ENCODE measurements around the gene DYNC1I1. TPM values are rescaled to one million over a fixed set of nuclear protein-coding genes. Genes with fewer than 3 reads are reported as not detected.

The DYNC1I1 gene
- total and polyA plus RNA-seq, 2 donors: 2.5 to 6.3 TPM

DNA sequence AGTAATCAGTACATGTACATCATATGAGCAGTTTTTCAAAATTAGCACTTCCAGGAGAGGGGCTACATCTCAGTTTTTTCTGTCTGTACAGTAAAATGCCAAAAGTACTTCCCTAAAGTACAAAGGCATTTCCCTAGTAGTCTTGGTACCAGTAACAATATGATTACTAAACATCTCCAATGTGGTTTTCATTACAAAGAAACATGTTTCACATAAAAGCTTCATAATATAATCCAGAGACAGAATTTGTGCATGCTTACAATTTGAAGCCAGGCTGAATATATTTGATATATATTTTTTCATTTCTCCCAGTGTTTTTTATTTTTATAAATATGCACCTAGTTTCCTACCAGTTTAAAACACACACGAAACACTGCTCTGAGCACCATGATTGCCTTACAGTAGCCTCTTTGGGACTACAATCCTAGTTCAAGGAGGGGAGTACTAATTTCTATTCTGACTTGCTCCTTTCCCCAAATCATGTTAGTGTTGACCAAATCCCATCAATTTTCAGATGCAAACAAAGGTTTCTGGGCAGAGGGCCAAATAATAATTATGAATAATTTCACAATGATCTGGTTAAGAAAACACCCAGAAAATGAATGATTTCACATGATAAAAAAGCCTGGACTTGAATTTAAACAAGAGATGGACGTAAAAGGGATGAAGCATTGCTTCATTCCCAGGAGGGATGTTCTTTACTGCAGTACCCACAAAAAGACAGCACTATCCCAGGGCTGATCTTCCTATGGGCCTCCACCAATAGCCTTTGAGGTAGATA lies 348.3 kb downstream of the DYNC1I1 start:
- H3K9me3 ChIP-seq (ENCODE audit: control insufficient read depth in 2 of 2, insufficient read depth in 1 of 2, low read length in 1 of 2): no peaks in the 10 kb centered on the region
- H3K36me3 ChIP-seq (ENCODE audit: control insufficient read depth in 2 of 2, insufficient read depth in 2 of 2, low read length in 1 of 2): no peaks in the 10 kb centered on the region
- H3K27ac ChIP-seq (ENCODE audit: low read depth in 1 of 2, low read length in 1 of 2): no peak overlapping the region
- 94% methylated on average over 2 of the region's 2 CpGs for WGBS
- no peaks in the 10 kb centered on the region for H3K27me3 ChIP-seq (ENCODE audit: control insufficient read depth in 2 of 2, insufficient read depth in 1 of 2, low read length in 1 of 2)
- no peak overlapping the region for H3K4me3 ChIP-seq (ENCODE audit: low read length in 2 of 2)
- no peaks in the 10 kb centered on the region for H3K4me1 ChIP-seq (ENCODE audit: control insufficient read depth in 2 of 2, insufficient read depth in 2 of 2, low read length in 2 of 2)
- no peak for DNase-seq (ENCODE audit: low read depth in 6 of 9, low spot score in 9 of 9)

DNA sequence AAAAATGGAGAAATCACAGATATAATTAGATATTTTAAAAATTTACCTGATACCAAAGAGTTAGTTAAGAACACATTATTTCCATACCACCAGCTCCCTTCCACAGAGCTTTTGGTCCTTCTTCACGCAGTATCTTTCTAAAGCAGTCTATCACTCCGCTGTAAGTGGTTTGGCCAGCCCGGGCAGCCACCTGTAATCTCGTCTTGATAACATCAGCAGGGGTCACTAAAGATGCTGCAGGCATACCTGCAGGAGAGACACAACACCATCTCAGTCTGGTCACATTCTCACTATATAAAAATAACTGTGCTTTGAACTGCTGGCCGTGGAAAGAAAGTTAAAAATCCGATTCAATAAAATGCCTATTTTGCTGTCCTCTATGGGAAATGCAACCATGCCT lies 349.4 kb downstream of the DYNC1I1 start:
- H3K36me3 ChIP-seq (ENCODE audit: control insufficient read depth in 2 of 2, insufficient read depth in 2 of 2, low read length in 1 of 2): no peaks in the 10 kb centered on the region
- H3K27me3 ChIP-seq (ENCODE audit: control insufficient read depth in 2 of 2, insufficient read depth in 1 of 2, low read length in 1 of 2): no peaks in the 10 kb centered on the region
- H3K27ac ChIP-seq (ENCODE audit: low read depth in 1 of 2, low read length in 1 of 2): no peak overlapping the region
- no peak overlapping the region for H3K4me3 ChIP-seq (ENCODE audit: low read length in 2 of 2)
- no peak for DNase-seq (ENCODE audit: low read depth in 6 of 9, low spot score in 9 of 9)
- H3K9me3 ChIP-seq (ENCODE audit: control insufficient read depth in 2 of 2, insufficient read depth in 1 of 2, low read length in 1 of 2): no peaks in the 10 kb centered on the region
- H3K4me1 ChIP-seq (ENCODE audit: control insufficient read depth in 2 of 2, insufficient read depth in 2 of 2, low read length in 2 of 2): no peaks in the 10 kb centered on the region
- 97% methylated on average over 6 of the region's 6 CpGs for WGBS

- DNase-seq (ENCODE audit: low read depth in 6 of 9, low spot score in 9 of 9): no peak
- Histone ChIP-seq H3K9me3 (ENCODE audit: control insufficient read depth in 2 of 2, insufficient read depth in 1 of 2, low read length in 1 of 2) (no peaks in the 10 kb centered on the region), H3K36me3 (ENCODE audit: control insufficient read depth in 2 of 2, insufficient read depth in 2 of 2, low read length in 1 of 2) (no peaks in the 10 kb centered on the region), H3K4me1 (ENCODE audit: control insufficient read depth in 2 of 2, insufficient read depth in 2 of 2, low read length in 2 of 2) (no peaks in the 10 kb centered on the region), H3K27me3 (ENCODE audit: control insufficient read depth in 2 of 2, insufficient read depth in 1 of 2, low read length in 1 of 2) (no peaks in the 10 kb centered on the region), H3K27ac (ENCODE audit: low read depth in 1 of 2, low read length in 1 of 2) (no peak overlapping the region), H3K4me3 (ENCODE audit: low read length in 2 of 2) (no peak overlapping the region)
- WGBS: 97% methylated on average over 2 of the region's 2 CpGs
These were observed 350.4 kb downstream of the DYNC1I1 start for GRCh38 chr7:96122746-96123145.

GRCh38 chr7:96126382-96126781 lies 354.0 kb downstream of the DYNC1I1 start:
- H3K27ac ChIP-seq (ENCODE audit: low read depth in 1 of 2, low read length in 1 of 2): no peak overlapping the region
- no peak for DNase-seq (ENCODE audit: low read depth in 6 of 9, low spot score in 9 of 9)
- no peaks in the 10 kb centered on the region for H3K27me3 ChIP-seq (ENCODE audit: control insufficient read depth in 2 of 2, insufficient read depth in 1 of 2, low read length in 1 of 2)
- no peak overlapping the region for H3K4me3 ChIP-seq (ENCODE audit: low read length in 2 of 2)
- no peaks in the 10 kb centered on the region for H3K36me3 ChIP-seq (ENCODE audit: control insufficient read depth in 2 of 2, insufficient read depth in 2 of 2, low read length in 1 of 2)
- H3K4me1 ChIP-seq (ENCODE audit: control insufficient read depth in 2 of 2, insufficient read depth in 2 of 2, low read length in 2 of 2): no peaks in the 10 kb centered on the region
- no peaks in the 10 kb centered on the region for H3K9me3 ChIP-seq (ENCODE audit: control insufficient read depth in 2 of 2, insufficient read depth in 1 of 2, low read length in 1 of 2)

DNA sequence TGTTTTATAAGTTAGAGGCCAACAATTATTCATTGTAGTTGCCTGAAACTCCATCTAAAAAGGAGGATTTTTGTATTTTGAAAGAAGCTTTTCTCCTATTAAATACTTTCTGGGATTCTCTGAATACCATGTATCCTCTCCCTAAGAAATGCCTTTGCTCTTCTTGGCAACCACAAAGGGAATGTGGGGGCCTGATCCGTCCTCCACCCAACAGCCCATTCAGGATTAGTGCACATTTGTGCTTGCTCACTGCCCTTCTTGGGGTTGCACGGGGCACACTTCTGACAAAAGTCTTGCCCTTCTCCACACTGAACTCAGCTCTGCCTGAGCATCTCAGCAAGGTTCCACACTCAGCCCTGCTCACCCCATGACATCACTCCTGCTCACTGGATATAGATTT lies 355.4 kb downstream of the DYNC1I1 start:
- no peaks in the 10 kb centered on the region for H3K9me3 ChIP-seq (ENCODE audit: control insufficient read depth in 2 of 2, insufficient read depth in 1 of 2, low read length in 1 of 2)
- DNase-seq (ENCODE audit: low read depth in 6 of 9, low spot score in 9 of 9): no peak
- WGBS: over 99% methylated on average over 2 of the region's 2 CpGs
- no peak overlapping the region for H3K27ac ChIP-seq (ENCODE audit: low read depth in 1 of 2, low read length in 1 of 2)
- H3K36me3 ChIP-seq (ENCODE audit: control insufficient read depth in 2 of 2, insufficient read depth in 2 of 2, low read length in 1 of 2): no peaks in the 10 kb centered on the region
- no peaks in the 10 kb centered on the region for H3K4me1 ChIP-seq (ENCODE audit: control insufficient read depth in 2 of 2, insufficient read depth in 2 of 2, low read length in 2 of 2)
- H3K27me3 ChIP-seq (ENCODE audit: control insufficient read depth in 2 of 2, insufficient read depth in 1 of 2, low read length in 1 of 2): no peaks in the 10 kb centered on the region
- H3K4me3 ChIP-seq (ENCODE audit: low read length in 2 of 2): no peak overlapping the region

- DNase-seq (ENCODE audit: low read depth in 6 of 9, low spot score in 9 of 9): no peak
- Histone ChIP-seq H3K4me1 (ENCODE audit: control insufficient read depth in 2 of 2, insufficient read depth in 2 of 2, low read length in 2 of 2) (no peaks in the 10 kb centered on the region), H3K27me3 (ENCODE audit: control insufficient read depth in 2 of 2, insufficient read depth in 1 of 2, low read length in 1 of 2) (no peaks in the 10 kb centered on the region), H3K9me3 (ENCODE audit: control insufficient read depth in 2 of 2, insufficient read depth in 1 of 2, low read length in 1 of 2) (no peaks in the 10 kb centered on the region), H3K4me3 (ENCODE audit: low read length in 2 of 2) (no peak overlapping the region), H3K36me3 (ENCODE audit: control insufficient read depth in 2 of 2, insufficient read depth in 2 of 2, low read length in 1 of 2) (no peaks in the 10 kb centered on the region), H3K27ac (ENCODE audit: low read depth in 1 of 2, low read length in 1 of 2) (no peak overlapping the region)
- WGBS: 95% methylated on average over 3 of the region's 3 CpGs
These were observed 359.2 kb downstream of the DYNC1I1 start for GRCh38 chr7:96131525-96131924.

- 93% methylated on average over 2 of the region's 2 CpGs for WGBS
- Histone ChIP-seq H3K27me3 (ENCODE audit: control insufficient read depth in 2 of 2, insufficient read depth in 1 of 2, low read length in 1 of 2) (no peaks in the 10 kb centered on the region), H3K36me3 (ENCODE audit: control insufficient read depth in 2 of 2, insufficient read depth in 2 of 2, low read length in 1 of 2) (no peaks in the 10 kb centered on the region), H3K4me3 (ENCODE audit: low read length in 2 of 2) (no peak overlapping the region), H3K4me1 (ENCODE audit: control insufficient read depth in 2 of 2, insufficient read depth in 2 of 2, low read length in 2 of 2) (no peaks in the 10 kb centered on the region), H3K9me3 (ENCODE audit: control insufficient read depth in 2 of 2, insufficient read depth in 1 of 2, low read length in 1 of 2) (no peaks in the 10 kb centered on the region), H3K27ac (ENCODE audit: low read depth in 1 of 2, low read length in 1 of 2) (no peak overlapping the region)
- no peak for DNase-seq (ENCODE audit: low read depth in 6 of 9, low spot score in 9 of 9)
These were observed 362.9 kb downstream of the DYNC1I1 start for GRCh38 chr7:96135241-96135640.

GRCh38 chr7:96136600-96137239 lies 364.4 kb downstream of the DYNC1I1 start:
- no peaks in the 10 kb centered on the region for H3K9me3 ChIP-seq (ENCODE audit: control insufficient read depth in 2 of 2, insufficient read depth in 1 of 2, low read length in 1 of 2)
- H3K4me3 ChIP-seq (ENCODE audit: low read length in 2 of 2): no peak overlapping the region
- no peak overlapping the region for H3K27ac ChIP-seq (ENCODE audit: low read depth in 1 of 2, low read length in 1 of 2)
- no peak for DNase-seq (ENCODE audit: low read depth in 6 of 9, low spot score in 9 of 9)
- H3K27me3 ChIP-seq (ENCODE audit: control insufficient read depth in 2 of 2, insufficient read depth in 1 of 2, low read length in 1 of 2): no peaks in the 10 kb centered on the region
- H3K4me1 ChIP-seq (ENCODE audit: control insufficient read depth in 2 of 2, insufficient read depth in 2 of 2, low read length in 2 of 2): no peaks in the 10 kb centered on the region
- 95% methylated on average over 5 of the region's 5 CpGs for WGBS
- peaks cover 0 to 2% of the 10 kb centered on the region in 2 donors for H3K36me3 ChIP-seq (ENCODE audit: control insufficient read depth in 2 of 2, insufficient read depth in 2 of 2, low read length in 1 of 2)

DNA sequence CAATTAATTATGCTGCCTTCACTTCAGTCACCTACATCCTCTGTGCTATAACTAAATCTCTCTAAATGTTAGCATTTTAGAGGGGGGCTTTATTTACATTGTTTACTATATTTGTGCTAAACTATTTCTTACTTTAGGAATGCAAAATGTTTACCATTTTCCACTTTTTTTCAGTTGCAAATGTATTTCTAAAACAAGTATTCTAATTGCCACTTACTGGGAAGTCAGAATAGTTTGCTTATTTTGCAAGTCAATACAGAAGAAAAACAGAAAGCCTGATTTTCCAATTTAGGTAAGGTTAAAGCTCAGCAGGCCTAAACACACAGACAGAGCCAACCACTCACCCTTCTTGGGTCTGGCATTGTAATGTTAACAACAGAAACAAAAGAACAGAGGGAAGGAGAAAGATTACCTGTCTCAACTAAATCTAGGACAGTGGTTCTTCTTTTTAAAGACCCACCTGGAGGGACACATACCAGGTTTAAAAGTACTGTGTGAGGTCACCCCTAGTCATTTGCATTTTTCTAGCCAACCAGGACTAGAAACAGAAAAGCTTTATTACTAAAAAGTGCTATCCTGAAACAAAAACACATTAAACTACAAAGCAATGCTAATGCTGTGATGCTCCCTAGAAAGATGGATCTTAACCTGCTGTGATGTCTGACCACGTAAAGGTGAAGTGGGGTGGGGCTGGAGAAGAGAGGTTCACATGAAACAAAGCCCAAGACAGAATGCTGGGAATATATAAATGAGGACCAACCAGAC lies 371.3 kb downstream of the DYNC1I1 start:
- no peak for DNase-seq (ENCODE audit: low read depth in 6 of 9, low spot score in 9 of 9)
- no peak overlapping the region for H3K27ac ChIP-seq (ENCODE audit: low read depth in 1 of 2, low read length in 1 of 2)
- H3K9me3 ChIP-seq (ENCODE audit: control insufficient read depth in 2 of 2, insufficient read depth in 1 of 2, low read length in 1 of 2): no peaks in the 10 kb centered on the region
- H3K4me1 ChIP-seq (ENCODE audit: control insufficient read depth in 2 of 2, insufficient read depth in 2 of 2, low read length in 2 of 2): no peaks in the 10 kb centered on the region
- peaks cover 0 to 2% of the 10 kb centered on the region in 2 donors for H3K36me3 ChIP-seq (ENCODE audit: control insufficient read depth in 2 of 2, insufficient read depth in 2 of 2, low read length in 1 of 2)
- WGBS: 96% methylated on average over 1 of the region's 1 CpG
- H3K27me3 ChIP-seq (ENCODE audit: control insufficient read depth in 2 of 2, insufficient read depth in 1 of 2, low read length in 1 of 2): no peaks in the 10 kb centered on the region
- H3K4me3 ChIP-seq (ENCODE audit: low read length in 2 of 2): no peak overlapping the region
